K562 (cell line): ENCODE results near the gene ANKLE2. TPM values are rescaled to one million over a fixed set of nuclear protein-coding genes. Genes with fewer than 3 reads are reported as not detected.
A peak's percentile ranks its signal among the peaks of the same experiment; 100 is the strongest.

ENCODE experiments used
- ATAC-seq: fragments of 200-7000 bp; cut with Tn5 transposase; 3 replicates; pipeline ENCODE4 v1.9.1; 2020; ENCODE audit warnings: moderate library complexity
- BruUV-seq: library from RNA; stranded (reverse); fragments of 400-500 nt; replicated peaks from 2 replicates; lab custom pipeline; 2021; lab: Mats Ljungman, UMichigan
- CTCF ChIA-PET: fragments of 300-600 bp; formaldehyde crosslinking; extraction: SDS; loops from one replicate; lab custom pipeline; 2021; ENCODE audit warnings: low intra/inter-chr PET ratio; lab: Yijun Ruan, JAX
- POLR2A ChIA-PET: fragments of 300-600, 350-650 bp; sonication (Branson Sonifier 250); formaldehyde crosslinking; extraction: SDS; loops from one replicate; lab custom pipeline; 2021; ENCODE audit warnings: antibody characterized with exemption, inconsistent platforms; lab: Yijun Ruan, JAX
- DNase-seq, 4 experiments: peaks; one replicate each; pipeline versions ENCODE4 v3.0.0 to v3.0.0-alpha.2; 2011 to 2018; ENCODE audit warnings: low spot score in 3 of 4, mixed read lengths in 3 of 4; ENCODE audit errors: extremely low read depth in 1 of 4
- FAIRE-seq: peaks from 2 replicates; lab custom pipeline; 2011; peaks lifted over from hg19 to GRCh38; lab: Jason Lieb, UNC
- H2AFZ ChIP-seq: 2 replicates; pipeline ENCODE4 v1.6.0; 2011; ENCODE audit warnings: low read depth, low read length, control low read depth, inconsistent platforms
- H3K27ac ChIP-seq: fragments of 200-600 bp; 3 replicates; pipeline ENCODE4 v1.8.0; 2011; ENCODE audit warnings: low read depth, mild to moderate bottlenecking, control low read depth, inconsistent platforms, low read length, moderate library complexity, mixed read lengths; ENCODE audit errors: extremely low read depth
- H3K27me3 ChIP-seq, 2 experiments: fragments of 300-600 bp in 1 of 2; 2 replicates in 1 of 2; 3 replicates in 1 of 2; pipeline versions ENCODE4 v1.6.0 to v1.8.0; 2011; ENCODE audit warnings: inconsistent platforms in 2 of 2, low read length in 2 of 2, mild to moderate bottlenecking in 1 of 2, mixed read lengths in 1 of 2, moderate library complexity in 1 of 2; ENCODE audit not compliant: control insufficient read depth in 2 of 2, insufficient read depth in 2 of 2
- H3K36me3 ChIP-seq: fragments of 300-600 bp; 3 replicates; pipeline ENCODE4 v1.8.0; 2011; ENCODE audit warnings: mild to moderate bottlenecking, low read length, inconsistent platforms; ENCODE audit not compliant: control insufficient read depth, insufficient read depth
- H3K4me1 ChIP-seq, 2 experiments: fragments of 200-600 bp in 1 of 2; replicated peaks in 1 of 2; 2 replicates in 1 of 2; 3 replicates in 1 of 2; pipeline versions ENCODE4 v1.5.1 to v1.8.0; 2011; ENCODE audit warnings: inconsistent platforms in 2 of 2, low read length in 2 of 2, mild to moderate bottlenecking in 1 of 2, mixed read lengths in 1 of 2, moderate library complexity in 1 of 2; ENCODE audit not compliant: control insufficient read depth in 2 of 2, insufficient read depth in 2 of 2
- H3K4me2 ChIP-seq: 2 replicates; pipeline ENCODE4 v1.6.1; 2011; ENCODE audit warnings: low read length, control low read depth, inconsistent platforms, mixed read lengths; ENCODE audit not compliant: insufficient read depth
- H3K4me3 ChIP-seq: fragments of 200-600 bp; sonication (generic), shearing (Covaris generic); 2 replicates; pipeline ENCODE4 v1.5.1; 2016; ENCODE audit warnings: control low read depth, inconsistent platforms
- H3K79me2 ChIP-seq: fragments of 200-600 bp; 3 replicates; pipeline ENCODE4 v1.8.0; 2011; ENCODE audit warnings: low read length, inconsistent platforms; ENCODE audit not compliant: control insufficient read depth, insufficient read depth
- H3K9ac ChIP-seq, 2 experiments: 2 replicates each; pipeline versions ENCODE4 v1.6.0 to v1.6.1; 2011; ENCODE audit warnings: low read depth in 2 of 2, low read length in 2 of 2, control low read depth in 1 of 2, inconsistent platforms in 1 of 2, mild to moderate bottlenecking in 1 of 2, mixed read lengths in 1 of 2; ENCODE audit not compliant: insufficient read depth in 1 of 2
- H3K9me1 ChIP-seq: one replicate; pipeline ENCODE4 v1.6.0; 2011; ENCODE audit warnings: inconsistent platforms, mild to moderate bottlenecking, low read length, moderate library complexity; ENCODE audit not compliant: control insufficient read depth, insufficient read depth
- H3K9me3 ChIP-seq: replicated peaks from 2 replicates; pipeline ENCODE4 v1.5.1; 2011; ENCODE audit warnings: low read depth, low read length, inconsistent platforms; ENCODE audit not compliant: control insufficient read depth, insufficient read depth
- H4K20me1 ChIP-seq: replicated peaks from 2 replicates; pipeline ENCODE4 v1.6.1; 2011; ENCODE audit warnings: low read length, inconsistent platforms, mixed read lengths; ENCODE audit not compliant: control insufficient read depth, insufficient read depth
- BHLHE40 ChIP-seq: IDR thresholded peaks from 2 replicates; pipeline ENCODE4 v1.6.1; 2011; ENCODE audit warnings: low read length, improper control_type of control experiment
- BRCA1 ChIP-seq, 2 experiments: fragments of 450-650 bp in 1 of 2; sonication (generic) in 1 of 2; formaldehyde crosslinking in 1 of 2; IDR thresholded peaks; 2 replicates each; pipeline versions ENCODE4 v1.5.0 to v1.6.1; 2017 to 2020; ENCODE audit warnings: mild to moderate bottlenecking in 1 of 2, missing genetic modification reagents in 1 of 2
- EHMT2 ChIP-seq: fragments of 450-650 bp; IDR thresholded peaks from 2 replicates; pipeline ENCODE4 v1.6.1; 2018; ENCODE audit warnings: antibody characterized with exemption
- GATA2 ChIP-seq: sonication (generic); formaldehyde crosslinking; IDR thresholded peaks from 2 replicates; pipeline ENCODE4 v1.4.0; 2020; ENCODE audit warnings: mild to moderate bottlenecking, missing genetic modification reagents
- GATAD2A ChIP-seq: fragments of 450-650 bp; IDR thresholded peaks from 2 replicates; pipeline ENCODE4 v1.6.1; 2017
- MBD2 ChIP-seq: sonication (generic); IDR thresholded peaks from 2 replicates; pipeline ENCODE4 v1.6.1; 2016; ENCODE audit warnings: low read depth, borderline replicate concordance
- POLR2G ChIP-seq: fragments of 200-400 bp; formaldehyde crosslinking; IDR thresholded peaks from 2 replicates; pipeline ENCODE4 v1.6.1; 2017; ENCODE audit warnings: low read depth, mild to moderate bottlenecking, antibody characterized with exemption, low read length, moderate library complexity
- TAF9B ChIP-seq: fragments of 450-650 bp; IDR thresholded peaks from 2 replicates; pipeline ENCODE4 v1.6.1; 2018; ENCODE audit warnings: mild to moderate bottlenecking; ENCODE audit not compliant: partially characterized antibody
- ZNF740 ChIP-seq, 3 experiments: fragments of 200-800 bp in 1 of 3; sonication (Bioruptor generic) in 1 of 3; sonication (generic) in 1 of 3; formaldehyde crosslinking in 1 of 3; IDR thresholded peaks; 2 replicates each; pipeline versions ENCODE4 v1.6.1 to v1.8.0; 2016 to 2022; ENCODE audit warnings: mild to moderate bottlenecking in 2 of 3, missing compliant biosample characterization in 2 of 3, missing genetic modification characterization in 2 of 3, missing genetic modification reagents in 1 of 3
- WGBS: fragments of 100-300 bp; shearing (Covaris generic); methylation state at CpG from one replicate; pipeline ENCODE4 v1.1.6; 2016; ENCODE audit warnings: low coverage, mixed read lengths; ENCODE audit not compliant: insufficient coverage; ENCODE audit errors: missing lambda C conversion rate; 5-methylcytosine and 5-hydroxymethylcytosine counted together
- in situ Hi-C: fragments of 300-500 bp; cut with MboI; formaldehyde crosslinking; loops from 4 replicates; pipeline ENCODE4 v1.15.0; 2018; ENCODE audit warnings: inconsistent platforms, mixed read lengths
- intact Hi-C: fragments of 100-400 bp; cut with micrococcal nuclease; formaldehyde crosslinking; loops from 2 replicates; pipeline ENCODE4 v1.14.2; 2022
- polyA plus RNA-seq, 8 experiments: library from polyadenylated mRNA; depleted of rRNA in 4 of 8; stranded (reverse) in 5 of 8; unstranded in 3 of 8; fragments of >200 nt; fragmentation: Nextera tagmentation in 2 of 8; fragmentation: Illumina TruSeq in 1 of 8; extraction: Ambion mirVana in 2 of 8; extraction: Trizol in 1 of 8; gene quantifications; 2 replicates each; pipeline versions ENCODE4 v1.2.1 to v1.2.3, GENCODE V29; 2011 to 2014; ENCODE audit warnings: inconsistent platforms in 1 of 8, missing spikeins in 1 of 8
- total RNA-seq, 7 experiments: library from RNA; depleted of rRNA in 6 of 7; stranded (reverse); fragments of >200 nt in 6 of 7; fragmentation: Illumina TruSeq in 2 of 7; extraction: Trizol in 2 of 7; gene quantifications; 2 replicates each; pipeline versions ENCODE4 v1.2.1 to v1.2.3, GENCODE V29; 2011 to 2021; ENCODE audit warnings: low replicate concordance in 1 of 7

ANKLE2 gene
- total and polyA plus RNA-seq, 9 of the 15 experiments (the other 6 are each of a cell fraction or from before 2014, with no cell fraction given), result 3.2 to 57.7 (median 45.6) TPM

GRCh38 chr12:132703641-132704040, 58.0 kb downstream of the ANKLE2 start:
- FAIRE-seq (no peak), DNase-seq (no peak), ATAC-seq (no peak)
- Histone ChIP-seq H3K27ac (no peak overlapping the region), H3K4me1 (peaks cover 0 to 7% of the 10 kb centered on the region in 2 experiments; a peak in 2 of 5 replicates), H3K79me2 (no peaks in the 10 kb centered on the region), H3K27me3 (no peaks in the 10 kb centered on the region), H3K36me3 (peaks cover 62% of the 10 kb centered on the region), H3K9ac (peak overlapping the region in 1 of 2 experiments; percentile 23; a peak in 1 of 4 replicates), H3K4me2 (no peak overlapping the region), H3K9me1 (no peaks in the 10 kb centered on the region), H3K4me3 (no peak overlapping the region), H3K9me3 (no peaks in the 10 kb centered on the region), H2AFZ (no peak overlapping the region), H4K20me1 (no peaks in the 10 kb centered on the region)
- intact Hi-C loops (no loop called here), in situ Hi-C loops (no loop called here)
- TF ChIP-seq EHMT2 (no peak), GATAD2A (no peak), ZNF740 (CRISPR knock-in tag; IDR thresholded peaks at IDR 0.05) (no peak), ZNF740 (tag; IDR thresholded peaks at IDR 0.05) (no peak), BRCA1 (IDR thresholded peaks at IDR 0.05) (no peak), BRCA1 (CRISPR knock-in tag; IDR thresholded peaks at IDR 0.05) (no peak), TAF9B (no peak), MBD2 (no peak), GATA2 (CRISPR knock-in tag) (no peak), POLR2G (peak; percentile 33; the same call in 1 of the 2 replicates), BHLHE40 (no peak)
- CTCF ChIA-PET, result no interaction called here
- WGBS, result 95% methylated on average over 9 of the region's 9 CpGs
- no TSS peak for BruUV-seq
- POLR2A ChIA-PET, result interaction anchor here (0.6 to 0.8 kb wide), 2 partner anchors 18 to 155 kb away, joined by 3 read pairs; no protein-coding TSS in a partner anchor
